ENCODE results near the gene MERTK. TPM values are rescaled to one million over a fixed set of nuclear protein-coding genes. Genes with fewer than 3 reads are reported as not detected.

MERTK gene
- total RNA-seq, 1 donor from 2014 or later = 5.1 TPM

DNA sequence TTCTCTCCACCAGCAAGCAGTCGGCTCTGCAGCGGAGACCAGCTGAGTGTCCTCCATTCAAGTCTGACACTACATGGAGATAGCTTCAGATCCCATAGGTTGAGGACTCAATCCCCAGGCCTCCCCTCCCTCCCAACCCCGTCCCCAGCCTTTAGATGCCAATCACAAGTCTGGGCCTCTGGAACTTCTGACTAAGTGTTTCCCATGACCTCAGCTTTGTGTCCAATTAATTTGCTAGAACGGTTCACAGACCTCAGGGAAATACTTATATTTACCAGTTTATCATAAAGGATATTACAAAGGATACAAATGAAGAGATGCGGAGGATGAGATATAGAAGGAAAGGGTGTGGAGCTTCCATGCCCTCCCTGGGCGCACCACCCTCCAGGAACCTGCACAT lies 77.4 kb downstream of the MERTK start:
- no peak for FAIRE-seq

GRCh38 chr2:111977240-111977639 lies 78.8 kb downstream of the MERTK start:
- Histone ChIP-seq H3K27ac (ENCODE audit: low read depth, low read length) (no peak overlapping the region), H3K4me3 (ENCODE audit: insufficient read depth, low read depth, low read length) (no peak overlapping the region), H3K4me1 (ENCODE audit: insufficient read depth, low read length) (peaks cover 25% of the 10 kb centered on the region), H3K9ac (ENCODE audit: low read length) (no peak overlapping the region), H3K27me3 (ENCODE audit: insufficient read depth, low read length) (peaks cover 13% of the 10 kb centered on the region), H2AFZ (ENCODE audit: low read depth, low read length) (no peak overlapping the region), H4K20me1 (ENCODE audit: insufficient read depth, low read length) (no peaks in the 10 kb centered on the region), H3K79me2 (ENCODE audit: insufficient read depth, low read length) (no peaks in the 10 kb centered on the region), H3K36me3 (ENCODE audit: insufficient read depth, low read length) (no peaks in the 10 kb centered on the region), H3K9me3 (ENCODE audit: insufficient read depth, low read depth, low read length) (no peaks in the 10 kb centered on the region), H3K4me2 (ENCODE audit: low read length) (no peak overlapping the region)
- Mint-ChIP-seq H3K27ac (ENCODE audit: unreplicated experiment) (no peak overlapping the region), H3K4me1 (ENCODE audit: low read depth, unreplicated experiment) (peaks cover 20% of the 10 kb centered on the region), H3K4me3 (ENCODE audit: unreplicated experiment) (no peak overlapping the region), H3K36me3 (ENCODE audit: low read depth, unreplicated experiment) (peaks cover 18% of the 10 kb centered on the region), H3K9me3 (ENCODE audit: unreplicated experiment) (peaks cover 6% of the 10 kb centered on the region), H3K27me3 (ENCODE audit: low read depth, unreplicated experiment) (no peaks in the 10 kb centered on the region)
- FAIRE-seq (no peak), DNase-seq (ENCODE audit: low read depth) (no peak)
- TF ChIP-seq EZH2 (IDR thresholded peaks at IDR 0.05; ENCODE audit: insufficient read depth, low read length) = no peak
- no peak for TF ChIP-seq CTCF (IDR thresholded peaks at IDR 0.05; ENCODE audit: insufficient read depth, low read depth, low read length)

More for the DNA sequence above, 77.4 kb downstream of the MERTK start:
- Histone ChIP-seq H3K4me2 (ENCODE audit: low read length) (peak overlapping the region; percentile 64), H3K4me1 (ENCODE audit: insufficient read depth, low read length) (peaks cover 25% of the 10 kb centered on the region), H3K79me2 (ENCODE audit: insufficient read depth, low read length) (no peaks in the 10 kb centered on the region), H3K9me3 (ENCODE audit: insufficient read depth, low read depth, low read length) (no peaks in the 10 kb centered on the region), H4K20me1 (ENCODE audit: insufficient read depth, low read length) (no peaks in the 10 kb centered on the region), H2AFZ (ENCODE audit: low read depth, low read length) (no peak overlapping the region), H3K27me3 (ENCODE audit: insufficient read depth, low read length) (peaks cover 19% of the 10 kb centered on the region), H3K27ac (ENCODE audit: low read depth, low read length) (no peak overlapping the region), H3K9ac (ENCODE audit: low read length) (no peak overlapping the region), H3K4me3 (ENCODE audit: insufficient read depth, low read depth, low read length) (no peak overlapping the region), H3K36me3 (ENCODE audit: insufficient read depth, low read length) (no peaks in the 10 kb centered on the region)
- peaks cover 20% of the 10 kb centered on the region for H3K4me1 Mint-ChIP-seq (ENCODE audit: low read depth, unreplicated experiment)
- H3K9me3 Mint-ChIP-seq (ENCODE audit: unreplicated experiment) = peaks cover 6% of the 10 kb centered on the region
- TF ChIP-seq CTCF (IDR thresholded peaks at IDR 0.05; ENCODE audit: insufficient read depth, low read depth, low read length) (no peak), EZH2 (IDR thresholded peaks at IDR 0.05; ENCODE audit: insufficient read depth, low read length) (no peak)
- H3K27me3 Mint-ChIP-seq (ENCODE audit: low read depth, unreplicated experiment) = no peaks in the 10 kb centered on the region
- peaks cover 18% of the 10 kb centered on the region for H3K36me3 Mint-ChIP-seq (ENCODE audit: low read depth, unreplicated experiment)
- H3K4me3 Mint-ChIP-seq (ENCODE audit: unreplicated experiment) = no peak overlapping the region
- H3K27ac Mint-ChIP-seq (ENCODE audit: unreplicated experiment) = peak overlapping the region; percentile 59
- no peak for DNase-seq (ENCODE audit: low read depth)

DNA sequence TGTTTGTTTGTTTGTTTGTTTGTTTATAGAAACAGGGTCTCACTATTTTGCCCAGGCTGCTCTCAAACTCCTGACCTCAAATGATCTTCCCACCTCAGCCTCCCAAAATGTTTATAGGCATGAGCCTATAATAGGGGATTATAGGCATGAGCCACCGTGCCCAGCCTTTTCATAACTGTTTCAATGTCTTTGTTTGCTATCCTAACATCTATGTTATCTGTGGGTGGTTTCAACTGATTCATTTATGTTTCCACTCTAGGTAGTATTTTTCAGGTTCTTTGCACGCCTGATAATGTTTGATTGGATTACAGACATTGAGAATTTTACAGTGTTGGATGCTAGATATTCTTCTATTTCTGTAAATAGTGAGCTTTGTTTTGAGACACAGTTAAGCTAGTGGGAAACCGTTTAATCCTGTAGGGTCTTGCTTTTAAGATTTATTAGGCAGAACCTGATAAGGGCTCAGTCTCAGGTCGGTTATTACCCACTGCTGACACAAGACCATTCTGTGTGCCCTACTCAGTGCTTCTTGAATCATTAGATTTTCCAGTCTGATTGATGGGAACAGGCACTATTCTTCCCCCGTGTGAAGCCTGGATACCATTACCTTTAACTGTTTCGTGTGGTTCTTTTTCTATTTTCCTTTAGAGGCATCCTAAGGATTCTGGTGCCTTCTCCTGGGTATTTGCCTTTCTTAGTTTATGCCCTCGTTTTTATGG lies 80.2 kb downstream of the MERTK start:
- no peak overlapping the region for H2AFZ ChIP-seq (ENCODE audit: low read depth, low read length)
- FAIRE-seq (no peak), DNase-seq (ENCODE audit: low read depth) (no peak)
- no peaks in the 10 kb centered on the region for H3K79me2 ChIP-seq (ENCODE audit: insufficient read depth, low read length)
- H3K27ac ChIP-seq (ENCODE audit: low read depth, low read length) = no peak overlapping the region
- H3K36me3 ChIP-seq (ENCODE audit: insufficient read depth, low read length) = no peaks in the 10 kb centered on the region
- peaks cover 17% of the 10 kb centered on the region for H3K4me1 ChIP-seq (ENCODE audit: insufficient read depth, low read length)
- H3K4me3 ChIP-seq (ENCODE audit: insufficient read depth, low read depth, low read length) = no peak overlapping the region
- H3K4me2 ChIP-seq (ENCODE audit: low read length) = no peak overlapping the region
- H3K4me1 Mint-ChIP-seq (ENCODE audit: low read depth, unreplicated experiment) = peaks cover 12% of the 10 kb centered on the region
- peaks cover 7% of the 10 kb centered on the region for H3K27me3 ChIP-seq (ENCODE audit: insufficient read depth, low read length)
- TF ChIP-seq EZH2 (IDR thresholded peaks at IDR 0.05; ENCODE audit: insufficient read depth, low read length) = no peak
- no peak for TF ChIP-seq CTCF (IDR thresholded peaks at IDR 0.05; ENCODE audit: insufficient read depth, low read depth, low read length)
- no peaks in the 10 kb centered on the region for H3K9me3 ChIP-seq (ENCODE audit: insufficient read depth, low read depth, low read length)
- no peak overlapping the region for H3K9ac ChIP-seq (ENCODE audit: low read length)
- peaks cover 6% of the 10 kb centered on the region for H3K9me3 Mint-ChIP-seq (ENCODE audit: unreplicated experiment)
- peaks cover 30% of the 10 kb centered on the region for H3K36me3 Mint-ChIP-seq (ENCODE audit: low read depth, unreplicated experiment)
- no peak overlapping the region for H3K27ac Mint-ChIP-seq (ENCODE audit: unreplicated experiment)
- no peaks in the 10 kb centered on the region for H4K20me1 ChIP-seq (ENCODE audit: insufficient read depth, low read length)
- H3K4me3 Mint-ChIP-seq (ENCODE audit: unreplicated experiment) = no peak overlapping the region
- H3K27me3 Mint-ChIP-seq (ENCODE audit: low read depth, unreplicated experiment) = no peaks in the 10 kb centered on the region

All from astrocyte (in vitro differentiated cells and primary cell).